Duodenal mucosa (tissue), 2 donors: Measurements from ENCODE around the gene OR2T27.

Source experiments
- H3K27ac ChIP-seq: one replicate; pipeline ENCODE4 v1.7.0; 2013; ENCODE audit warnings: low read depth, low read length
- H3K27me3 ChIP-seq, 2 donors: one replicate each; pipeline ENCODE4 v1.7.0; 2013; ENCODE audit warnings: low read length in 2 of 2, control low read depth in 1 of 2; ENCODE audit not compliant: insufficient read depth in 2 of 2, control insufficient read depth in 1 of 2
- H3K36me3 ChIP-seq, 2 donors: one replicate each; pipeline ENCODE4 v1.7.0; 2013; ENCODE audit warnings: low read length in 2 of 2, control low read depth in 1 of 2; ENCODE audit not compliant: insufficient read depth in 2 of 2, control insufficient read depth in 1 of 2
- H3K4me1 ChIP-seq, 2 donors: one replicate each; pipeline ENCODE4 v1.7.0; 2013; ENCODE audit warnings: low read length in 2 of 2, control low read depth in 1 of 2; ENCODE audit not compliant: insufficient read depth in 2 of 2, control insufficient read depth in 1 of 2
- H3K4me3 ChIP-seq, 2 donors: one replicate each; pipeline ENCODE4 v1.7.0; 2013; ENCODE audit warnings: low read length in 2 of 2, low read depth in 1 of 2
- H3K9ac ChIP-seq, 2 donors: one replicate each; pipeline ENCODE4 v1.7.0; 2013; ENCODE audit warnings: low read length in 2 of 2, low read depth in 1 of 2
- H3K9me3 ChIP-seq, 2 donors: one replicate each; pipeline ENCODE4 v1.7.0; 2013; ENCODE audit warnings: low read length in 2 of 2, control low read depth in 1 of 2; ENCODE audit not compliant: control insufficient read depth in 1 of 2

OR2T27 gene

DNA sequence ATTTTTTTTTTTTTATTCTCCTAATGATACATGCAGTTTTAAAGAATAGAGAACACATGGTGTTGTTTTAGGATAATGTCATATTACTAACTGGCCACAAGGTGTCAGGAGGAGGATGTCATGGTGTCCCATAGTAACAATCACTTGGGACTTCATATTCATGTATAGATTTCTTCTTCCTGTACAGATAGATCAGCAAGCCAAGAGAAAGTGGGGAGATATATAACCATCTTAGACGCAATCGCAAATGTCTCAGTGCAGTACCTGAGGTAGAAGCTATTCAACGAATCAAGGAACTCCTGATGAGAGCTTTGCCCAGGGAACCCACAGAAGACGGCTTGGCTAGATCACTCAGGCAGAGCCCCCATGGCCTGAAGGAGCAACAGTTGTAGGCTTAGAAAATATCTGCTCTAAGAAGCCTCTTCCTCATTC lies 32.7 kb downstream of the OR2T27 start:
- Histone ChIP-seq H3K27ac (no peak overlapping the region), H3K9me3 (no peaks in the 10 kb centered on the region), H3K4me1 (no peaks in the 10 kb centered on the region), H3K27me3 (no peaks in the 10 kb centered on the region), H3K9ac (no peak overlapping the region), H3K4me3 (no peak overlapping the region), H3K36me3 (no peaks in the 10 kb centered on the region)

DNA sequence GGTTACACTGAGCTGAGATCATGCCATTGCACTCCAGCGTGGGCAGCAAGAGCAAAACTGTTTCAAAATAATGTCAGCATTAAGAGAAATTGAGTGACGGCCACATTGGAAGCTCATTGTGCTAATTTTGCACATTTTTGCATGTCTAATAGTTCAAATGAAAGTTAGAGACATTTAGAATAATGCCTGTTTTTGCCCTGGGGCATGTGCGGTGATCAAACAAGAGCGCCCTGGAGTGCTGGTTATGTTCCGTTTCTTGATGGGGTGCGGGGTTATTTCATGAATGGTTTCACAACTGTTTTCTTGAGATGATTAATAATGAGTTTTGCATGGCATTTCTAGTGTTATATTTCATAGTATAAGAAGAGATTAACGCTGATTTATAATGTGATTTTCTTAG lies 33.6 kb downstream of the OR2T27 start:
- Histone ChIP-seq H3K27ac (no peak overlapping the region), H3K36me3 (no peaks in the 10 kb centered on the region), H3K4me1 (no peaks in the 10 kb centered on the region), H3K9ac (no peak overlapping the region), H3K9me3 (no peaks in the 10 kb centered on the region), H3K27me3 (no peaks in the 10 kb centered on the region), H3K4me3 (no peak overlapping the region)

DNA sequence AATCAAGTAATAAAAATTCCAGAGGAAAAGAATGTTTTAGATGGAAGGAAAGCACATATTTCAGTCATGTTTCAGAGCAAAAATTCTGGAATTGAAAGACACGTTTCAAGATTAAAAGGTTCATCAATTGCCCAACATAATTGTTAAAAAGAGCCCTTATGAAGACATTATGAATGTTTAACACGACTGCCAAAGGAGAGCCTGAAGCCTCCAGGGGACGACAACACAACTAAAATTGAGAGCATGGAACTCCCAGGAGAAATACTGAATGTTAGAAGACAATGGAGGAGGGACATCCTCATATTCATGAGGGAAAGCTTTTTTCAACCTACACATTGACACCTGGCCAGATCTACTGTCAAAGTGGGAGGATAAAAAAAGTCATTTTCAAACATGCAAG lies 36.5 kb downstream of the OR2T27 start:
- Histone ChIP-seq H3K4me3 (no peak overlapping the region), H3K4me1 (no peaks in the 10 kb centered on the region), H3K9me3 (no peaks in the 10 kb centered on the region), H3K36me3 (no peaks in the 10 kb centered on the region), H3K9ac (no peak overlapping the region), H3K27me3 (no peaks in the 10 kb centered on the region), H3K27ac (no peak overlapping the region)

DNA sequence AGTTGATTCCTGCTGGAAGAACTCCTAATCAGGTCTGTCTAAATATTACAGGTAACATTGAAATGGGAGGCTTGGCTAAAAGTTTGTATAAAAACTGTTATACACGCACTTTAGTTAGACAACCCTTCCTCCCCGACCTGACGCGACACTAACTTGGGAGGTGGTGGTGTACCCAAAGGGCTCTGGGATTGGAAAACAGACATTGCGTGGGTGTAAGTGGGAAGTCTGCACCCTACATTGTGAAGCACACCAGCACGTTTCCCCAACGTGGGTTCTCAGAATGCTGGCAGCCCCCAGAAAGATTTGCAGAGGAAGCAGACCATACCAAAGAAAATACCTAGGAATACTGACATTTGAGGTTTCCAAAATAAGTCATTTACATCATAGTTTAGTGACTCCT lies 37.2 kb downstream of the OR2T27 start:
- H3K4me1 ChIP-seq: no peaks in the 10 kb centered on the region
- no peaks in the 10 kb centered on the region for H3K9me3 ChIP-seq
- H3K27ac ChIP-seq: no peak overlapping the region
- H3K36me3 ChIP-seq: no peaks in the 10 kb centered on the region
- no peak overlapping the region for H3K4me3 ChIP-seq
- no peak overlapping the region for H3K9ac ChIP-seq
- H3K27me3 ChIP-seq: no peaks in the 10 kb centered on the region

DNA sequence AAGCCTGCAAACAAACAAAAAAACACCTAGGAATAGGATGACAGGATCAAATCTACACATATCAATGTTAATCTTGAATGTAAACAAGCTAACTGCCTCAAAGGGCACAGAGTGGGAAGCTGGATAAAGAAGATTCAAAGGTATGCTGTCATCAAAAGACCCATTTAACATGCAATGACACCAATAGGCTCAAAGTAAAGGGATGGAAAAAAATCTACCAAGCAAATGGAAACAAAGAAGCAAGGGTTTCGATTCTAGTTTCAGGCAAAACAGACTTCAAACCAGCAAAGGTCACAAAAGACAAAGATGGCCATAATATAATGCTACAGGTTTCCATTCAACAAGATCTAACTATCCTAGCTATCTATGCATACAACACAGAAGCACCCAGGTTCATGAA lies 41.6 kb downstream of the OR2T27 start:
- H3K9ac ChIP-seq: no peak overlapping the region
- no peaks in the 10 kb centered on the region for H3K36me3 ChIP-seq
- no peaks in the 10 kb centered on the region for H3K9me3 ChIP-seq
- H3K4me3 ChIP-seq: no peak overlapping the region
- no peak overlapping the region for H3K27ac ChIP-seq
- no peaks in the 10 kb centered on the region for H3K27me3 ChIP-seq
- H3K4me1 ChIP-seq: no peaks in the 10 kb centered on the region

DNA sequence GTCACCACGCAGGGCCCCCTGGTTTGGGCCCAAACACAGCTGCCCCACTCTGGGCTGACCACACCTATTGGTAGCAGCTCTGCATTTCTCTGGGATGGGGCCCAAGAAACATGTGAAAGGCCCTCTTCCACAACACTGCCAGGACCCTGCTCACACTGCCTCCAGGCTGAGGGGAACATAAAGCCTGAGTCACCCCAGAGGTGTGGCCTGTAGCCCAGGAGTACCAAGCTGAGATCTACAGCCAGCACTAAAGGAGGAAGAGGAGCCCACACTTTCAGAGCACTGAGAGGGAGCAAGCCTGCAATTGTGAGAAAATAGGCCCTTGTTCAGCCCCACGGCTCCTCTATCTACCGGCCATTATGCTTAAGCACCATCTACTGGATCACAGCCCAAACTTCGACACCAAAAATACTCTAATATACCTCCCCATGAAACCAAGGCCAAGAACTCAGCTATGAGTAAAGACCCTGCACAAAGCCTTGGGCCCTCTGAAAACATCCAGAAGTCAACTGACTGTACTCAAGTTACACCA lies 43.4 kb downstream of the OR2T27 start:
- Histone ChIP-seq H3K4me3 (no peak overlapping the region), H3K9ac (no peak overlapping the region), H3K4me1 (no peaks in the 10 kb centered on the region), H3K27ac (no peak overlapping the region), H3K36me3 (no peaks in the 10 kb centered on the region), H3K27me3 (no peaks in the 10 kb centered on the region), H3K9me3 (no peaks in the 10 kb centered on the region)

DNA sequence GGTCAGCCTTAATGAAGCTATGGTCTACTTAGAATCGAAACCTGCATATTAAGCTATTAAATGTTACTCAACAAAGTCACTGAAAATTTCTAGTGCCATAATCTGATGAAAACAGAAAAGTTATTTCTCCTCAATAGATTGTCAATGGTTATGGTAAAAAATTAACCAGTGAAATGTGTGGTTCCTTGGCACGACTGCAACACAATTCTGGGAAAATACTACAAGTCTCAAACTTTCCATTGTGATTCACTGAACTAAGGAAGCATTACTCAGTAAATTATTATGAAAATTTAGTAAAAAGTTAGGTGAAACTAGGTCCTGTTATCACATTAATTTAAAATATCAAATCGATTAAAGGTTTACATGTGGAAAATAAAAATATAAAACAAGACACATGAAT lies 45.0 kb downstream of the OR2T27 start:
- Histone ChIP-seq H3K36me3 (no peaks in the 10 kb centered on the region), H3K27ac (no peak overlapping the region), H3K9ac (no peak overlapping the region), H3K4me1 (no peaks in the 10 kb centered on the region), H3K4me3 (no peak overlapping the region), H3K27me3 (no peaks in the 10 kb centered on the region), H3K9me3 (no peaks in the 10 kb centered on the region)
